Aorta (tissue), 5 donors: Measurements from ENCODE around the gene CTNS. TPM values are rescaled to one million over a fixed set of nuclear protein-coding genes. Genes with fewer than 3 reads are reported as not detected.

Experiments
- ATAC-seq: fragments of 200-7000 bp; cut with Tn5 transposase; one replicate; pipeline ENCODE4 v1.9.1; 2022; ENCODE audit warnings: moderate library complexity; ENCODE audit not compliant: low FRiP score
- DNase-seq, 2 donors: peaks; one replicate each; pipeline ENCODE4 v3.0.0-alpha.2; 2020
- H3K27ac ChIP-seq, 2 donors: one replicate each; pipeline ENCODE4 v1.5.1; 2013; ENCODE audit warnings: low read length in 2 of 2, mild to moderate bottlenecking in 2 of 2, moderate library complexity in 2 of 2, control low read depth in 1 of 2, inconsistent platforms in 1 of 2, low read depth in 1 of 2
- H3K27me3 ChIP-seq, 2 donors: one replicate each; pipeline ENCODE4 v1.6.1; 2013; ENCODE audit warnings: control low read depth in 1 of 2, low read length in 1 of 2, mild to moderate bottlenecking in 1 of 2, moderate library complexity in 1 of 2; ENCODE audit not compliant: insufficient read depth in 2 of 2, control insufficient read depth in 1 of 2
- H3K36me3 ChIP-seq, 2 donors: one replicate each; pipeline ENCODE4 v1.6.1; 2013; ENCODE audit warnings: control low read depth in 1 of 2, low read length in 1 of 2, mild to moderate bottlenecking in 1 of 2; ENCODE audit not compliant: insufficient read depth in 2 of 2, control insufficient read depth in 1 of 2
- H3K4me1 ChIP-seq, 2 donors: one replicate each; pipeline ENCODE4 v1.6.1; 2013; ENCODE audit warnings: low read length in 2 of 2, control low read depth in 1 of 2, mild to moderate bottlenecking in 1 of 2, moderate library complexity in 1 of 2; ENCODE audit not compliant: insufficient read depth in 2 of 2, control insufficient read depth in 1 of 2
- H3K4me3 ChIP-seq, 2 donors: one replicate each; pipeline ENCODE4 v1.5.1; 2013; ENCODE audit warnings: low read length in 2 of 2, control low read depth in 1 of 2, mild to moderate bottlenecking in 1 of 2
- H3K9me3 ChIP-seq: one replicate; pipeline ENCODE4 v1.6.1; 2013; ENCODE audit warnings: mild to moderate bottlenecking, low read length; ENCODE audit not compliant: control insufficient read depth
- WGBS, 2 donors: extraction: QIAGEN DNeasy Blood & Tissue Kit; methylation state at CpG; one replicate each; pipeline ENCODE4 v1.1.7; 2013; 5-methylcytosine and 5-hydroxymethylcytosine counted together
- intact Hi-C, 2 donors: fragments of 100-400 bp; cut with DNase I; formaldehyde crosslinking; loops; one replicate each; pipeline versions ENCODE4 v1.14.2 to v1.15.0; 2022
- polyA plus RNA-seq, 2 donors: library from polyadenylated mRNA; stranded (reverse); fragments of 200-250 nt; gene quantifications; one replicate each; pipeline ENCODE4 v1.2.3, GENCODE V29; 2013
- total RNA-seq, 2 donors: library from RNA; stranded (reverse); fragmentation: NEBNext Ultra II Directional; extraction: Animal tissue kit (Norgen Biotek cat#: 25700); gene quantifications; one replicate each; pipeline ENCODE4 v1.2.1, GENCODE V29; 2021
- donor health status: healthy with polysubstance abuse.
- donor health status: Bipolar disorder and iron deficiency.
- donor health status: DM: no; HTN: no; CAD: no.
- donor health status: DM: no; HTN: no; CAD: no.
- donor health status: DM: yes; HTN: yes; CAD: no.

Gene CTNS
- total and polyA plus RNA-seq, 4 donors, result 4.4 to 13.8 (median 11.4) TPM

GRCh38 chr17:3613124-3613523 lies 23.4 kb upstream of the CTNS start:
- WGBS, 2 donors, result 93 to 96% methylated on average over 6 of the region's 6 CpGs
- H3K36me3 ChIP-seq, result peaks cover 8 to 9% of the 10 kb centered on the region in 2 donors
- DNase-seq (peak in 1 of 2 donors; percentile 12), ATAC-seq (no peak)
- no peaks in the 10 kb centered on the region for H3K4me1 ChIP-seq
- H3K27ac ChIP-seq, result no peak overlapping the region
- H3K27me3 ChIP-seq, result no peaks in the 10 kb centered on the region
- H3K4me3 ChIP-seq, result no peak overlapping the region
- intact Hi-C loops, result no loop called here
- H3K9me3 ChIP-seq, result no peaks in the 10 kb centered on the region

DNA sequence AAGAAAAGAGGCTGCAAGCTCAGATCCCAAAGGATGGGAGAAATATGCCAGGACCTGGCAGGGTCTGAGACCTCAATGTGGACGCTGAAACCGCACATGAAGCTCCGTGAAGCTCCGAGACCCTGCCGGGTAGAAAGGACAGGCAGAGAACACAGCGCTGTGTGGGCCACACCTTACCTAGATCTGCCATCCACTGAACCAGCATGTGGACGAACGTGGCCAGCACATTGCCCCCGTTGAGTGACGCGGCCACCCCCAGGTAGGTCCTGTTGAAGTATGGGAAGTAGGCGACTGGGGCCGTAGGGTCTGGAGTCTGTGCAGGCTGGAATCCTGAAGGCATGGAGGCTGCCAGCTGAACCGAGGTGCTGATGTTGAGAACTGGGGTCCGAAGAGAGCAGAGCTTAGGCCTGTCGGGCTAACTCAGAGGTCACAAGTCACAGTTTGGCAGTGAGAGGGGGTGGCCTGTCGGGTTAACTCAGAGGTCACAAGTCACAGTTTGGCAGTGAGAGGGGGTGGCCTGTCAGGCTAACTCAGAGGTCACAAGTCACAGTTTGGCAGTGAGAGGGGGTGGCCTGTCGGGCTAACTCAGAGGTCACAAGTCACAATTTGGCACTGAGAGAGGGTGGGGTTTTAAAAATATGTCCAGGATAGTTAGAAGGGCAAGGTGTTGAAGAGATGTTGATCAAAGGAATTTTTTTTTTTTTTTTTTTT lies 21.2 kb upstream of the CTNS start:
- Histone ChIP-seq H3K27me3 (no peaks in the 10 kb centered on the region), H3K4me3 (no peak overlapping the region), H3K9me3 (no peaks in the 10 kb centered on the region), H3K4me1 (no peaks in the 10 kb centered on the region), H3K27ac (no peak overlapping the region), H3K36me3 (peaks cover 5 to 6% of the 10 kb centered on the region in 2 donors)
- DNase-seq, result peak in 1 of 2 donors; percentile 21
- intact Hi-C loops, result no loop called here
- WGBS, 2 donors, result 90 to 94% methylated on average over 18 of the region's 18 CpGs
- ATAC-seq, result no peak

DNA sequence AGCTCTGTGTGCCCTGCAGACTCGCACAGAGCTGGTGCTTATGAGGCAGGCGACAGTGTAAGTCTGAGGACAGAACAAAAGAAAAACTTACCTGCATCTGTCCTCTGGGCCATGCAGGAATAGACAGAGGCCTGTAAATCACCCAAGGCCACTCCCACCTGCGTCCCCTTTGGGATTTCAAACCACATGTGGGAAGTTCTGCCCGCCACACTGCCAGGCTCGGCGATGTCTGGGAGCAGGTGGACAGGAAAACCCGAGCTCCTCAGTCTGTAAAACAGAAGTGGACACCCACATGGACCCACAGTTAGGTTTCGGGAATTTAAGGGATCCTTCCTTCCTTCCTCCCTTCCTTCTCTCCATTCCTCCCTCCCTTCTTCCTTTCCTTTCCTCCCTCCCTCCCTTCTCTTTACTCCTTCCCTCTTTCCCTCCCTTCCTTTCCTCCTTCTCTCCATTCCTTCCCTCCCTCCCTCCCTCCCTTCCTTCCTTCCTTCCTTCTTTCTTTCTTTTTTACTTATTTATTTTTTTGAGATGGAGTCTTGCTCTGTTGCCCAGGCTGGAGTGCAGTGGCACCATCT lies 15.3 kb upstream of the CTNS start:
- WGBS, 2 donors, result 95 to 99% methylated on average over 8 of the region's 8 CpGs
- no peak overlapping the region for H3K4me3 ChIP-seq
- intact Hi-C loops, result no loop called here
- no peak overlapping the region for H3K27ac ChIP-seq
- no peaks in the 10 kb centered on the region for H3K4me1 ChIP-seq
- H3K27me3 ChIP-seq, result no peaks in the 10 kb centered on the region
- DNase-seq (no peak), ATAC-seq (no peak)
- H3K9me3 ChIP-seq, result no peaks in the 10 kb centered on the region
- peaks cover 6 to 12% of the 10 kb centered on the region in 2 donors for H3K36me3 ChIP-seq

- Histone ChIP-seq H3K27me3 (no peaks in the 10 kb centered on the region), H3K36me3 (peaks cover 6 to 9% of the 10 kb centered on the region in 2 donors), H3K9me3 (no peaks in the 10 kb centered on the region), H3K27ac (no peak overlapping the region), H3K4me1 (no peaks in the 10 kb centered on the region), H3K4me3 (no peak overlapping the region)
- WGBS, 2 donors, result 92 to 93% methylated on average over 16 of the region's 16 CpGs
- intact Hi-C loops, result no loop called here
- DNase-seq (no peak), ATAC-seq (no peak)
Measured at GRCh38 chr17:3622977-3623594, 13.5 kb upstream of the CTNS start.

- intact Hi-C loops, result no loop called here
Measured at GRCh38 chr17:3626831-3627768, 9.5 kb upstream of the CTNS start.

DNA sequence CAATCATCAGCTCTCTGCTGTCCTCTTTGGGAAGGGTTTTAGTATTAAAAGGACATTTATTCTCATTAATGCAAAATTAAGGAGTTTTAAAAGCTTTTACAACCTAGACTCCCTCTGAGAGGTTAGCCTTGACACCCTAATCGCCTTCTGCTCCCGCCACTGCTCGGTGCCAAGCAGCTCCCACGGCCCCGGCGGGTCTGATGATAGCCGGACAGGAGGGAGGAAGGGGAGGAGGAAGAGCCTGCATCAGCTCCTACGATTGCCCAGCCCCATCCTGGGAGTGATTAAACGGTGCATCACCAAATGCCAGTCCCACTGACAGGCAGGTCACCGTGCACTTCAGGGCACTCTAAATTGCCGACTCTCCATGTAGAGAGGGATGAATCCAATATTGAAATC lies 8.8 kb upstream of the CTNS start:
- intact Hi-C loops, result no loop called here
- ATAC-seq, result no peak

More at GRCh38 chr17:3626831-3627768, 9.5 kb upstream of the CTNS start:
- peaks cover 0 to 6% of the 10 kb centered on the region in 2 donors for H3K36me3 ChIP-seq
- no peaks in the 10 kb centered on the region for H3K4me1 ChIP-seq
- H3K27ac ChIP-seq, result no peak overlapping the region
- no peak overlapping the region for H3K4me3 ChIP-seq
- ATAC-seq (no peak), DNase-seq (no peak)
- H3K9me3 ChIP-seq, result no peaks in the 10 kb centered on the region
- H3K27me3 ChIP-seq, result no peaks in the 10 kb centered on the region
- WGBS, 2 donors, result 75 to 83% methylated on average over 16 of the region's 16 CpGs

DNA sequence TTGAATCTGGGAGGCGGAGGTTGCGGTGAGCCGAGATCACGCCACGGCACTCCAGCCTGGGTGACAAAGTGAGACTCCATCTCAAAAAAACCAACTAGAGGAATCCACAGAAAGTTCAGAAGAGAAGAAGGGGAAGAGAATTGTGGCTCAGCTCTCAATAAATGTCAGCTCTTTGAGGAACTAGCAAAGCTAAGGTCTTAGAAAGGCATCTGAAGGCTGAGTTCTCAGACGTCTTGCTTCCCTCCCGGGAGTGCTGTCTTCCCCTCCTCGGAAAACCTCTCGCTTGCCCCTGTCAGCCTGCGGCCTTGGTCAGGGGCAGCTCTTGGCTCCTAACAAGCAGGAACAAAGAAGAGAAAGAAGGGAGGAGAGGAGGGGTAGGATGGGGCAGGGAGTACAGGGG lies 5.8 kb upstream of the CTNS start:
- Histone ChIP-seq H3K9me3 (no peaks in the 10 kb centered on the region), H3K36me3 (no peaks in the 10 kb centered on the region), H3K27me3 (no peaks in the 10 kb centered on the region), H3K4me3 (no peak overlapping the region), H3K4me1 (no peaks in the 10 kb centered on the region), H3K27ac (no peak overlapping the region)
- intact Hi-C loops, result no loop called here
- ATAC-seq, result no peak
- WGBS, 2 donors, result 90% methylated on average over 10 of the region's 10 CpGs
- peak in 1 of 2 donors; percentile 32 for DNase-seq

More for the DNA sequence above, 8.8 kb upstream of the CTNS start:
- WGBS, 2 donors, result 92 to 93% methylated on average over 11 of the region's 11 CpGs
- Histone ChIP-seq H3K4me1 (no peaks in the 10 kb centered on the region), H3K27me3 (no peaks in the 10 kb centered on the region), H3K4me3 (no peak overlapping the region), H3K27ac (no peak overlapping the region), H3K9me3 (no peaks in the 10 kb centered on the region), H3K36me3 (peaks cover 0 to 6% of the 10 kb centered on the region in 2 donors)
- no peak for DNase-seq

DNA sequence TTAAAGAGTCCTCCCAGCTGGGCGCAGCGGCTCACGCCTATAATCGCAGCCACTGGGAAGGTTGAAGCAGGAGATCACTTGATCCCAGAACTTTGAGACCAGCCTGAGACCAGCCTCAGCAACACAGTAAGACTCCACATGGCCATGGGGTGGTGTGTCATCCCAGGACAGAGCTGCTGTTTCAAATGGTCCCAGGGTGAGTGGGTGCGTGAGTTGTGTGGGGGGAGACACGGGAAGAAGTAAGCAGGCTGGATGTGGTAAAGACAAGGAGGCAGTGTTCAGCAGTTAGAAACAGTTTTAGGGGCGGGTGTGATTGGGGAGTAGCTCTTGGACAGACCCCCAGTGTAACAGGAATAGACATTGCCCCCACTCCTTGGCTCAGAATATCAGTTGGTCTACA lies 4.3 kb upstream of the CTNS start:
- Histone ChIP-seq H3K4me3 (no peak overlapping the region), H3K36me3 (no peaks in the 10 kb centered on the region), H3K9me3 (no peaks in the 10 kb centered on the region), H3K4me1 (no peaks in the 10 kb centered on the region), H3K27ac (no peak overlapping the region), H3K27me3 (no peaks in the 10 kb centered on the region)
- ATAC-seq, result no peak
- peak in 1 of 2 donors; percentile 15 for DNase-seq
- intact Hi-C loops, result no loop called here
- WGBS, 2 donors, result 98 to 99% methylated on average over 7 of the region's 7 CpGs
